Esophagus muscularis mucosa (tissue), 4 donors: ENCODE results near the gene DNAJC16. TPM values are rescaled to one million over a fixed set of nuclear protein-coding genes. Genes with fewer than 3 reads are reported as not detected.
"Not testable (repeated sequence)": the region's sequence is repeated elsewhere in the genome, so short reads cannot be mapped to it uniquely, and the experiment has no call there.

Experiments used
- DNase-seq: peaks from one replicate; pipeline ENCODE4 v3.0.0-alpha.2; 2017; ENCODE audit errors: extremely low spot score
- H3K27ac ChIP-seq, 4 donors: fragments of 200-600 bp; sonication (generic); replicated peaks in 1 of 4; 1 replicate in 3 of 4; 2 replicates in 1 of 4; pipeline ENCODE4 v1.5.1; 2016 to 2019; ENCODE audit warnings: mild to moderate bottlenecking in 1 of 4
- H3K27me3 ChIP-seq, 4 donors: fragments of 200-600 bp; sonication (generic); one replicate each; pipeline versions ENCODE4 v1.5.1 to v1.6.0; 2016 to 2019
- H3K36me3 ChIP-seq, 4 donors: fragments of 200-600 bp; sonication (generic); one replicate each; pipeline ENCODE4 v1.5.1; 2016 to 2019
- H3K4me1 ChIP-seq, 4 donors: fragments of 200-600 bp; sonication (generic); one replicate each; pipeline ENCODE4 v1.5.1; 2016 to 2019
- H3K4me3 ChIP-seq, 4 donors: fragments of 200-600 bp; sonication (generic); 1 replicate in 2 of 4; 2 replicates in 2 of 4; pipeline ENCODE4 v1.5.1; 2016 to 2019; ENCODE audit warnings: mild to moderate bottlenecking in 4 of 4, moderate library complexity in 1 of 4
- H3K9me3 ChIP-seq, 4 donors: fragments of 200-600 bp; sonication (generic); 1 replicate in 3 of 4; 2 replicates in 1 of 4; pipeline ENCODE4 v1.5.1; 2016 to 2019
- CTCF ChIP-seq, 3 experiments: fragments of 200-600 bp in 2 of 3; fragments of 450-650 bp in 1 of 3; sonication (generic) in 2 of 3; IDR thresholded peaks; one replicate each; pipeline ENCODE4 v1.5.1; 2017 to 2019; ENCODE audit warnings: antibody characterized with exemption in 3 of 3, mild to moderate bottlenecking in 2 of 3, moderate library complexity in 1 of 3
- EP300 ChIP-seq: sonication (generic); formaldehyde crosslinking; IDR thresholded peaks from one replicate; pipeline ENCODE4 v1.6.1; 2017; ENCODE audit warnings: antibody characterized with exemption
- POLR2A ChIP-seq: fragments of 450-650 bp; IDR thresholded peaks from one replicate; pipeline ENCODE4 v1.6.1; 2017; ENCODE audit warnings: antibody characterized with exemption, moderate library complexity, mild to moderate bottlenecking, low read depth
- POLR2AphosphoS5 ChIP-seq, 2 donors: sonication (generic); formaldehyde crosslinking; IDR thresholded peaks; one replicate each; pipeline ENCODE4 v1.6.1; 2017; ENCODE audit warnings: antibody characterized with exemption in 2 of 2
- WGBS: methylation state at CpG from one replicate; pipeline ENCODE4 v1.1.5; 2018; 5-methylcytosine and 5-hydroxymethylcytosine counted together
- intact Hi-C: fragments of 100-400 bp; cut with DNase I; formaldehyde crosslinking; loops from one replicate; pipeline ENCODE4 v1.15.1; 2023
- total RNA-seq, 4 donors: library from RNA; depleted of rRNA; stranded (reverse); fragments of >200 nt; gene quantifications; one replicate each; pipeline versions ENCODE4 v1.1.0 to v1.2.1, GENCODE V29; 2016

The DNAJC16 gene
- total RNA-seq, 4 donors from 2014 or later, result 12.0 to 13.0 (median 12.4) TPM

GRCh38 chr1:15508700-15509487 is 17.8 kb upstream of the DNAJC16 start:
- intact Hi-C loops, result no loop called here
- no peaks in the 10 kb centered on the region for H3K27me3 ChIP-seq
- WGBS, result 93% methylated on average over 12 of the region's 12 CpGs
- no peak for DNase-seq
- peaks cover 20 to 59% (median 46%) of the 10 kb centered on the region in 4 donors for H3K36me3 ChIP-seq
- no peaks in the 10 kb centered on the region for H3K9me3 ChIP-seq
- no peak overlapping the region for H3K27ac ChIP-seq
- TF ChIP-seq EP300 (no peak), POLR2A (no peak), CTCF (IDR thresholded peaks at IDR 0.05) (no peak), POLR2AphosphoS5 (IDR thresholded peaks at IDR 0.05) (no peak)
- no peak overlapping the region for H3K4me3 ChIP-seq
- H3K4me1 ChIP-seq, result peaks cover 0 to 7% (median 2%) of the 10 kb centered on the region in 4 donors

GRCh38 chr1:15509586-15509985 is 17.1 kb upstream of the DNAJC16 start:
- Histone ChIP-seq H3K4me1 (peaks cover 0 to 7% (median 2%) of the 10 kb centered on the region in 4 donors), H3K27ac (no peak overlapping the region), H3K27me3 (no peaks in the 10 kb centered on the region), H3K9me3 (no peaks in the 10 kb centered on the region), H3K4me3 (no peak overlapping the region), H3K36me3 (peaks cover 13 to 58% (median 39%) of the 10 kb centered on the region in 4 donors)
- 75% methylated on average over 7 of the region's 7 CpGs for WGBS
- TF ChIP-seq CTCF (IDR thresholded peaks at IDR 0.05) (no peak), EP300 (no peak), POLR2AphosphoS5 (IDR thresholded peaks at IDR 0.05) (no peak), POLR2A (no peak)
- no peak for DNase-seq
- intact Hi-C loops, result no loop called here

- WGBS, result 90% methylated on average over 8 of the region's 8 CpGs
- no peak overlapping the region for H3K27ac ChIP-seq
- intact Hi-C loops, result no loop called here
These were observed 15.8 kb upstream of the DNAJC16 start for GRCh38 chr1:15510611-15511405.

GRCh38 chr1:15513192-15513591 is 13.5 kb upstream of the DNAJC16 start:
- Histone ChIP-seq H3K4me3 (no peak overlapping the region), H3K36me3 (peaks cover 6 to 51% (median 31%) of the 10 kb centered on the region in 4 donors), H3K4me1 (peaks cover 0 to 4% (median 1%) of the 10 kb centered on the region in 4 donors), H3K27me3 (no peaks in the 10 kb centered on the region), H3K27ac (no peak overlapping the region), H3K9me3 (no peaks in the 10 kb centered on the region)
- TF ChIP-seq CTCF (IDR thresholded peaks at IDR 0.05) (no peak), POLR2AphosphoS5 (IDR thresholded peaks at IDR 0.05) (no peak), POLR2A (no peak), EP300 (no peak)
- no peak for DNase-seq
- WGBS, result 92% methylated on average over 4 of the region's 4 CpGs
- intact Hi-C loops, result no loop called here

More at GRCh38 chr1:15510611-15511405, 15.8 kb upstream of the DNAJC16 start:
- H3K36me3 ChIP-seq, result peaks cover 8 to 46% (median 28%) of the 10 kb centered on the region in 4 donors
- no peak overlapping the region for H3K4me3 ChIP-seq
- H3K4me1 ChIP-seq, result peaks cover 0 to 10% (median 2%) of the 10 kb centered on the region in 4 donors
- no peak for DNase-seq
- no peaks in the 10 kb centered on the region for H3K9me3 ChIP-seq
- no peak for TF ChIP-seq EP300
- H3K27me3 ChIP-seq, result no peaks in the 10 kb centered on the region

- WGBS, result 92% methylated on average over 3 of the region's 3 CpGs
- no peak overlapping the region for H3K4me3 ChIP-seq
- H3K27ac ChIP-seq, result no peak overlapping the region
- peaks cover 0 to 4% (median 1%) of the 10 kb centered on the region in 4 donors for H3K4me1 ChIP-seq
- H3K36me3 ChIP-seq, result peaks cover 6 to 51% (median 31%) of the 10 kb centered on the region in 4 donors
- H3K9me3 ChIP-seq, result no peaks in the 10 kb centered on the region
- H3K27me3 ChIP-seq, result no peaks in the 10 kb centered on the region
- TF ChIP-seq EP300 (no peak), POLR2AphosphoS5 (IDR thresholded peaks at IDR 0.05) (no peak), CTCF (IDR thresholded peaks at IDR 0.05) (no peak), POLR2A (no peak)
- DNase-seq, result no peak
- intact Hi-C loops, result no loop called here
These were observed 12.7 kb upstream of the DNAJC16 start for GRCh38 chr1:15513919-15514318.

GRCh38 chr1:15514557-15514956 is 12.1 kb upstream of the DNAJC16 start:
- H3K36me3 ChIP-seq, result peaks cover 6 to 51% (median 31%) of the 10 kb centered on the region in 4 donors
- intact Hi-C loops, H3K4me1 ChIP-seq, DNase-seq, H3K4me3 ChIP-seq, H3K9me3 ChIP-seq, H3K27me3 ChIP-seq, H3K27ac ChIP-seq: not testable (repeated sequence)
- 100% methylated on average over 3 of the region's 5 CpGs for WGBS
